NCI-H345 treated with DMSO at 0.1 percent for 48 hours (cell line): ENCODE data around the gene SYNE2.
"Not testable (repeated sequence)": the region's sequence is repeated elsewhere in the genome, so short reads cannot be mapped to it uniquely, and the experiment has no call there.

Source experiments
- DNase-seq: peaks from one replicate; lab custom pipeline; 2025; ENCODE audit not compliant: unreplicated experiment; lab: John Stamatoyannopoulos, UW

SYNE2 gene

GRCh38 chr14:63869940-63870752 lies 17.3 kb downstream of the SYNE2 start:
- not testable (repeated sequence) for DNase-seq

GRCh38 chr14:63870753-63871037 lies 17.9 kb downstream of the SYNE2 start:
- DNase-seq = not testable (repeated sequence)

GRCh38 chr14:63874223-63874622 lies 21.4 kb downstream of the SYNE2 start:
- no peak for DNase-seq

- no peak for DNase-seq
Measured at GRCh38 chr14:63875311-63875710, 22.5 kb downstream of the SYNE2 start.

GRCh38 chr14:63877550-63877939 lies 24.7 kb downstream of the SYNE2 start:
- DNase-seq = no peak

GRCh38 chr14:63878052-63878451 lies 25.2 kb downstream of the SYNE2 start:
- DNase-seq = no peak

GRCh38 chr14:63878792-63879191 lies 26.0 kb downstream of the SYNE2 start:
- no peak for DNase-seq

GRCh38 chr14:63881926-63882325 lies 29.1 kb downstream of the SYNE2 start:
- no peak for DNase-seq

- no peak for DNase-seq
Measured at GRCh38 chr14:63887899-63888298, 35.1 kb downstream of the SYNE2 start.

GRCh38 chr14:63890553-63890952 lies 37.7 kb downstream of the SYNE2 start:
- no peak for DNase-seq

GRCh38 chr14:63891148-63891975 lies 38.6 kb downstream of the SYNE2 start:
- DNase-seq = no peak

- no peak for DNase-seq
Measured at GRCh38 chr14:63892265-63892664, 39.5 kb downstream of the SYNE2 start.

GRCh38 chr14:63893701-63894458 lies 41.1 kb downstream of the SYNE2 start:
- DNase-seq = no peak

- DNase-seq = peak; percentile 5
Measured at GRCh38 chr14:63895510-63895909, 42.7 kb downstream of the SYNE2 start.

GRCh38 chr14:63896278-63896720 lies 43.5 kb downstream of the SYNE2 start:
- DNase-seq = peak; percentile 16

GRCh38 chr14:63897721-63898163 lies 44.9 kb downstream of the SYNE2 start:
- DNase-seq = no peak

- no peak for DNase-seq
Measured at GRCh38 chr14:63899953-63900352, 47.1 kb downstream of the SYNE2 start.

GRCh38 chr14:63901434-63902085 lies 48.8 kb downstream of the SYNE2 start:
- DNase-seq = no peak

- DNase-seq = no peak
Measured at GRCh38 chr14:63902375-63902976, 49.7 kb downstream of the SYNE2 start.

- DNase-seq = no peak
Measured at GRCh38 chr14:63904724-63905123, 51.9 kb downstream of the SYNE2 start.

GRCh38 chr14:63905370-63905769 lies 52.6 kb downstream of the SYNE2 start:
- DNase-seq = no peak
